AML-193 (cell line): ENCODE results near the gene TOPAZ1.

Experiments
- DNase-seq, 2 experiments: peaks; one replicate each; lab custom pipeline; 2025; lab: John Stamatoyannopoulos, UW

Gene TOPAZ1

GRCh38 chr3:44241706-44242105 is at the start of gene TOPAZ1:
Gene TOPAZ1 (plus strand): TSS chr3:44241886. CDS start chr3:44242054, 168 bp downstream.
- DNase-seq, result no peak

GRCh38 chr3:44198284-44199269 is 43.1 kb upstream of the TOPAZ1 start:
- peak; percentile 67 to 79 for DNase-seq

- DNase-seq, result no peak
Measured at GRCh38 chr3:44206261-44206660, 35.4 kb upstream of the TOPAZ1 start.

- DNase-seq, result no peak
Measured at GRCh38 chr3:44206862-44207652, 34.6 kb upstream of the TOPAZ1 start.

- no peak for DNase-seq
Measured at GRCh38 chr3:44208086-44208485, 33.6 kb upstream of the TOPAZ1 start.

GRCh38 chr3:44208568-44208967 is 33.1 kb upstream of the TOPAZ1 start:
- DNase-seq, result no peak

GRCh38 chr3:44210967-44211366 is 30.7 kb upstream of the TOPAZ1 start:
- DNase-seq, result no peak

GRCh38 chr3:44222337-44222736 is 19.3 kb upstream of the TOPAZ1 start:
- DNase-seq, result no peak

- DNase-seq, result no peak
Measured at GRCh38 chr3:44223299-44223698, 18.4 kb upstream of the TOPAZ1 start.

- no peak for DNase-seq
Measured at GRCh38 chr3:44224131-44224530, 17.6 kb upstream of the TOPAZ1 start.

GRCh38 chr3:44226573-44226972 is 15.1 kb upstream of the TOPAZ1 start:
- no peak for DNase-seq

- no peak for DNase-seq
Measured at GRCh38 chr3:44227632-44228031, 14.1 kb upstream of the TOPAZ1 start.

- no peak for DNase-seq
Measured at GRCh38 chr3:44228900-44229299, 12.8 kb upstream of the TOPAZ1 start.

- peak; percentile 61 to 65 for DNase-seq
Measured at GRCh38 chr3:44232407-44232806, 9.3 kb upstream of the TOPAZ1 start.

GRCh38 chr3:44234648-44235268 is 6.9 kb upstream of the TOPAZ1 start:
- DNase-seq, result no peak

- DNase-seq, result peak; percentile 97
Measured at GRCh38 chr3:44235604-44236484, 5.8 kb upstream of the TOPAZ1 start.

- no peak for DNase-seq
Measured at GRCh38 chr3:44236485-44236908, 5.2 kb upstream of the TOPAZ1 start.

- DNase-seq, result no peak
Measured at GRCh38 chr3:44237161-44237560, 4.5 kb upstream of the TOPAZ1 start.

GRCh38 chr3:44237665-44238064 is 4.0 kb upstream of the TOPAZ1 start:
- DNase-seq, result no peak

GRCh38 chr3:44238889-44239288 is 2.8 kb upstream of the TOPAZ1 start:
- DNase-seq, result no peak

GRCh38 chr3:44240061-44240460 is 1.6 kb upstream of the TOPAZ1 start:
- DNase-seq, result no peak
